Measurements from ENCODE around the gene DNMT3A. TPM values are rescaled to one million over a fixed set of nuclear protein-coding genes. Genes with fewer than 3 reads are reported as not detected.

DNMT3A gene
- total RNA-seq, 3 donors from 2014 or later (not counting 1 experiment from before 2014, with no cell fraction given) = 36.3 to 60.7 (median 45.2) TPM

- intact Hi-C loops (cut with micrococcal nuclease) = no loop called here
- H3K4me1 Mint-ChIP-seq = peaks cover 17 to 21% of the 10 kb centered on the region in 2 donors
These were observed 73.6 kb downstream of the DNMT3A start for GRCh38 chr2:25268139-25268538.

DNA sequence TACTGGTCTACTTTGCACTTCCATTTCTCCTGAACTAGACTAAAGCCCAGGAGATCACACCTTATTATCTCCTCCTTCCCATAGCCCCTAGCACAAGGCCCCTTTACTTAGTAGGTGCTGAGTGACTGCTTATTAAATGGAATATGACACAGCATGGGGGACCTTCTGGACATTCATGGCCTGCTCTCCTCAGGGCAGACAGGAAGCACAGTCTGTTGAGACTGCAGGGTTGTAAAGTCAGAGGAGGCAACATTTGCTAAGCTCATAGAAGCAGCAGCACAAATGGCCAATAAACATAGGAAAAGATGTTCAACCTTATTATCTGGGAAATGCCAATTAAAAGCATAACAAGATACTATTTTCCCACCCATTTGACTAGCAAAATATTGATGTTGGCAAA is 75.3 kb downstream of the DNMT3A start:
- Histone ChIP-seq H3K4me3 (ENCODE audit: low read length) (no peak overlapping the region), H3K27ac (ENCODE audit: low read length) (peak overlapping the region; percentile 16), H3K36me3 (ENCODE audit: control insufficient read depth, insufficient read depth, low read length) (peaks cover 15% of the 10 kb centered on the region), H3K27me3 (ENCODE audit: control insufficient read depth, insufficient read depth, low read length) (no peaks in the 10 kb centered on the region), H3K4me1 (ENCODE audit: control insufficient read depth, insufficient read depth, low read length) (peaks cover 11% of the 10 kb centered on the region), H3K9me3 (ENCODE audit: control insufficient read depth, insufficient read depth, low read length) (no peaks in the 10 kb centered on the region)
- TF ChIP-seq, protein P1, sequence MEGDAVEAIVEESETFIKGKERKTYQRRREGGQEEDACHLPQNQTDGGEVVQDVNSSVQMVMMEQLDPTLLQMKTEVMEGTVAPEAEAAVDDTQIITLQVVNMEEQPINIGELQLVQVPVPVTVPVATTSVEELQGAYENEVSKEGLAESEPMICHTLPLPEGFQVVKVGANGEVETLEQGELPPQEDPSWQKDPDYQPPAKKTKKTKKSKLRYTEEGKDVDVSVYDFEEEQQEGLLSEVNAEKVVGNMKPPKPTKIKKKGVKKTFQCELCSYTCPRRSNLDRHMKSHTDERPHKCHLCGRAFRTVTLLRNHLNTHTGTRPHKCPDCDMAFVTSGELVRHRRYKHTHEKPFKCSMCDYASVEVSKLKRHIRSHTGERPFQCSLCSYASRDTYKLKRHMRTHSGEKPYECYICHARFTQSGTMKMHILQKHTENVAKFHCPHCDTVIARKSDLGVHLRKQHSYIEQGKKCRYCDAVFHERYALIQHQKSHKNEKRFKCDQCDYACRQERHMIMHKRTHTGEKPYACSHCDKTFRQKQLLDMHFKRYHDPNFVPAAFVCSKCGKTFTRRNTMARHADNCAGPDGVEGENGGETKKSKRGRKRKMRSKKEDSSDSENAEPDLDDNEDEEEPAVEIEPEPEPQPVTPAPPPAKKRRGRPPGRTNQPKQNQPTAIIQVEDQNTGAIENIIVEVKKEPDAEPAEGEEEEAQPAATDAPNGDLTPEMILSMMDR (IDR thresholded peaks at IDR 0.05) = no peak
- no peak for DNase-seq
- no peaks in the 10 kb centered on the region for H3K36me3 Mint-ChIP-seq
- no peaks in the 10 kb centered on the region for H3K9me3 Mint-ChIP-seq
- no peak overlapping the region for H3K4me3 Mint-ChIP-seq
- H3K27ac Mint-ChIP-seq = peak overlapping the region; percentile 50 to 79
- intact Hi-C loops (cut with micrococcal nuclease) = no loop called here
- H3K27me3 Mint-ChIP-seq (ENCODE audit: low read depth in 2 of 2) = no peaks in the 10 kb centered on the region
- ATAC-seq = peak in 2 of 3 donors; percentile 48 to 59
- peaks cover 16 to 21% of the 10 kb centered on the region in 2 donors for H3K4me1 Mint-ChIP-seq

More at GRCh38 chr2:25268139-25268538, 73.6 kb downstream of the DNMT3A start:
- Mint-ChIP-seq H3K4me3 (no peak overlapping the region), H3K27ac (no peak overlapping the region), H3K9me3 (no peaks in the 10 kb centered on the region), H3K27me3 (ENCODE audit: low read depth in 2 of 2) (no peaks in the 10 kb centered on the region), H3K36me3 (no peaks in the 10 kb centered on the region)
- no peak overlapping the region for H3K27ac ChIP-seq (ENCODE audit: low read length)
- H3K4me3 ChIP-seq (ENCODE audit: low read length) = no peak overlapping the region
- H3K4me1 ChIP-seq (ENCODE audit: control insufficient read depth, insufficient read depth, low read length) = peaks cover 19% of the 10 kb centered on the region
- DNase-seq (no peak), ATAC-seq (no peak)
- H3K9me3 ChIP-seq (ENCODE audit: control insufficient read depth, insufficient read depth, low read length) = no peaks in the 10 kb centered on the region
- peaks cover 15% of the 10 kb centered on the region for H3K36me3 ChIP-seq (ENCODE audit: control insufficient read depth, insufficient read depth, low read length)
- 97% methylated on average over 9 of the region's 10 CpGs for WGBS (ENCODE audit: insufficient coverage)
- TF ChIP-seq, protein P1 (IDR thresholded peaks at IDR 0.05) = no peak
- no peaks in the 10 kb centered on the region for H3K27me3 ChIP-seq (ENCODE audit: control insufficient read depth, insufficient read depth, low read length)

GRCh38 chr2:25265802-25266201 is 75.9 kb downstream of the DNMT3A start:
- Histone ChIP-seq H3K27ac (ENCODE audit: low read length) (peak overlapping the region; percentile 16), H3K27me3 (ENCODE audit: control insufficient read depth, insufficient read depth, low read length) (no peaks in the 10 kb centered on the region), H3K4me1 (ENCODE audit: control insufficient read depth, insufficient read depth, low read length) (peaks cover 11% of the 10 kb centered on the region), H3K9me3 (ENCODE audit: control insufficient read depth, insufficient read depth, low read length) (no peaks in the 10 kb centered on the region), H3K4me3 (ENCODE audit: low read length) (no peak overlapping the region), H3K36me3 (ENCODE audit: control insufficient read depth, insufficient read depth, low read length) (peaks cover 12% of the 10 kb centered on the region)
- Mint-ChIP-seq H3K27ac (peak overlapping the region; percentile 50 to 79), H3K36me3 (no peaks in the 10 kb centered on the region), H3K9me3 (no peaks in the 10 kb centered on the region), H3K27me3 (ENCODE audit: low read depth in 2 of 2) (no peaks in the 10 kb centered on the region), H3K4me3 (no peak overlapping the region), H3K4me1 (peaks cover 16 to 21% of the 10 kb centered on the region in 2 donors)
- WGBS (ENCODE audit: insufficient coverage) = 69% methylated on average over 2 of the region's 2 CpGs
- DNase-seq (peak in 1 of 2 donors; percentile 58), ATAC-seq (peak in 2 of 3 donors; percentile 62 to 63)
- intact Hi-C loops (cut with micrococcal nuclease) = no loop called here
- TF ChIP-seq, protein P1 (IDR thresholded peaks at IDR 0.05) = no peak

DNA sequence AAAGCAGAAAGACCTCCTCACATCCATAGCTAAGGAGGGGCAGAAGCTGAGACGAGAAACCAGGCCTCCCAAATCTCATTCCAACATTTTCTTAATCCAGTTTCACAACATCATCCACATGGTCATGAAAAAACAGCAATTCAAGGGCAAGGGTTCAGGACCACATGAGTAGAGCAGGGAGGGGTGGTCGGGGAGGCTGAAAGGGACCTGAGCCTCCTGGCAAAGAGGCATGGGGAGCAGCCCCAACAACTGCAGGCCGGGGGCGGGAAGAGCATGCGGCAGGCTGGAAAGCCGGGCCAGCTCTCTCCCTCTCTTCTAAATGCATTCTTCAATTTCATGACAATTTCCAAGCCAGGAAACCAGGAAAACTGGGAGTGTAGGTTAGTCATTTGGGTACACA is 76.7 kb downstream of the DNMT3A start:
- WGBS (ENCODE audit: insufficient coverage) = 97% methylated on average over 6 of the region's 6 CpGs
- ATAC-seq (no peak), DNase-seq (no peak)
- no peaks in the 10 kb centered on the region for H3K9me3 ChIP-seq (ENCODE audit: control insufficient read depth, insufficient read depth, low read length)
- no peaks in the 10 kb centered on the region for H3K36me3 Mint-ChIP-seq
- peaks cover 12% of the 10 kb centered on the region for H3K36me3 ChIP-seq (ENCODE audit: control insufficient read depth, insufficient read depth, low read length)
- peaks cover 15 to 16% of the 10 kb centered on the region in 2 donors for H3K4me1 Mint-ChIP-seq
- H3K27me3 Mint-ChIP-seq (ENCODE audit: low read depth in 2 of 2) = no peaks in the 10 kb centered on the region
- TF ChIP-seq, protein P1 (IDR thresholded peaks at IDR 0.05) = no peak
- peaks cover 11% of the 10 kb centered on the region for H3K4me1 ChIP-seq (ENCODE audit: control insufficient read depth, insufficient read depth, low read length)
- no peak overlapping the region for H3K27ac Mint-ChIP-seq
- H3K27ac ChIP-seq (ENCODE audit: low read length) = no peak overlapping the region
- H3K4me3 ChIP-seq (ENCODE audit: low read length) = no peak overlapping the region
- intact Hi-C loops (cut with micrococcal nuclease) = no loop called here
- H3K27me3 ChIP-seq (ENCODE audit: control insufficient read depth, insufficient read depth, low read length) = no peaks in the 10 kb centered on the region
- H3K4me3 Mint-ChIP-seq = no peak overlapping the region
- no peaks in the 10 kb centered on the region for H3K9me3 Mint-ChIP-seq

All from natural killer cell (primary cell).